ENCODE data around the gene HTT. TPM values are rescaled to one million over a fixed set of nuclear protein-coding genes. Genes with fewer than 3 reads are reported as not detected.

The HTT gene
- total RNA-seq, 6 experiments from 2014 or later, result 25.5 to 37.8 (median 30.3) TPM

DNA sequence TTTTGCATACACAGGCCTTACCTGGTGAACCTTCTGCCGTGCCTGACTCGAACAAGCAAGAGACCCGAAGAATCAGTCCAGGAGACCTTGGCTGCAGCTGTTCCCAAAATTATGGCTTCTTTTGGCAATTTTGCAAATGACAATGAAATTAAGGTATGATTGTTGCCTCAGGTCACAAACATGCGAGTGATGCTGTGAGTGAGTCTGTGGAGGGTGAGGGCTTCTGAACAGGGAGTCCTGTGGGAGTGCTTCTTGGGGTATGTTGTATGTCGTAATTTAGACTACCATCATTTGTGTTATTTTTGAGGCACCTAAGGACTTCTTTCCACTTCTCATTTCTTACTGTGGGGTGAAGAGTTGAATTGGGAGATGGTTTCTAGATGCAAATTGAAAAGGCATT lies 32.8 kb downstream of the HTT start:
- H3K4me3 ChIP-seq, result no peak overlapping the region
- no peak for TF ChIP-seq POLR2A (IDR thresholded peaks at IDR 0.05)
- TF ChIP-seq, protein P1, sequence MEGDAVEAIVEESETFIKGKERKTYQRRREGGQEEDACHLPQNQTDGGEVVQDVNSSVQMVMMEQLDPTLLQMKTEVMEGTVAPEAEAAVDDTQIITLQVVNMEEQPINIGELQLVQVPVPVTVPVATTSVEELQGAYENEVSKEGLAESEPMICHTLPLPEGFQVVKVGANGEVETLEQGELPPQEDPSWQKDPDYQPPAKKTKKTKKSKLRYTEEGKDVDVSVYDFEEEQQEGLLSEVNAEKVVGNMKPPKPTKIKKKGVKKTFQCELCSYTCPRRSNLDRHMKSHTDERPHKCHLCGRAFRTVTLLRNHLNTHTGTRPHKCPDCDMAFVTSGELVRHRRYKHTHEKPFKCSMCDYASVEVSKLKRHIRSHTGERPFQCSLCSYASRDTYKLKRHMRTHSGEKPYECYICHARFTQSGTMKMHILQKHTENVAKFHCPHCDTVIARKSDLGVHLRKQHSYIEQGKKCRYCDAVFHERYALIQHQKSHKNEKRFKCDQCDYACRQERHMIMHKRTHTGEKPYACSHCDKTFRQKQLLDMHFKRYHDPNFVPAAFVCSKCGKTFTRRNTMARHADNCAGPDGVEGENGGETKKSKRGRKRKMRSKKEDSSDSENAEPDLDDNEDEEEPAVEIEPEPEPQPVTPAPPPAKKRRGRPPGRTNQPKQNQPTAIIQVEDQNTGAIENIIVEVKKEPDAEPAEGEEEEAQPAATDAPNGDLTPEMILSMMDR (IDR thresholded peaks at IDR 0.05), result no peak
- no peaks in the 10 kb centered on the region for H3K27me3 ChIP-seq
- H3K27ac ChIP-seq, result no peak overlapping the region
- intact Hi-C loops (cut with DNase I), result no loop called here
- H3K4me1 ChIP-seq, result peaks cover 0 to 21% (median 3%) of the 10 kb centered on the region in 4 donors
- ATAC-seq (no peak), DNase-seq (no peak)
- peaks cover 0 to 36% (median 4%) of the 10 kb centered on the region in 4 donors for H3K36me3 ChIP-seq
- 83% methylated on average over 4 of the region's 5 CpGs for WGBS (ENCODE audit: insufficient coverage, low coverage, low lambda C conversion rate, missing lambda C conversion rate)
- no peaks in the 10 kb centered on the region for H3K9me3 ChIP-seq

DNA sequence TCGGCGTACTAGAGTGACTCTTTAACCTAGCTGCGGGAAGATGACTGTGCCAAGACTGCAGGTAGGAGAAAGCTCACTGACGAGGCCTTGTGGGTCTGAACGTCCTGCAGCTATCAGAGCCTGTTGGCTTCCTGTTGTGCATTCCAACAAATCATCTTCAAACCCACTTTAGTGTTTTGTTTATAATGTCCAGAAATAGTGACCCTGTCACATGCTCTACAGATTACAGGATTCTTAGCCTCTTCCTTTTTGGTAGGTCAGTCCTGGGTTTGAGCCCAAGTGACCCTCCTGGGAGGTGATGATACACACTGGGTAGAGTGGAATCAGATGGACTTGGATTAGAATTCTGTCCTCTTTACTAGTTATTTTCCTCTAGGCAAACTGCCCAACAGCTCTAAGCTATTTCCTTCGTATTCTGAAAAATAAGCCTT lies 33.2 kb downstream of the HTT start:
- 61% methylated on average over 5 of the region's 6 CpGs for WGBS (ENCODE audit: insufficient coverage, low coverage, low lambda C conversion rate, missing lambda C conversion rate)
- H3K36me3 ChIP-seq, result peaks cover 0 to 36% (median 5%) of the 10 kb centered on the region in 4 donors
- peak overlapping the region; percentile 12 to 20 (median 15) for H3K27ac ChIP-seq
- DNase-seq, result no peak
- H3K27me3 ChIP-seq, result no peaks in the 10 kb centered on the region
- no peak for TF ChIP-seq POLR2A (IDR thresholded peaks at IDR 0.05)
- TF ChIP-seq, protein P1 (IDR thresholded peaks at IDR 0.05), result no peak
- intact Hi-C loops (cut with DNase I), result no loop called here
- H3K9me3 ChIP-seq, result no peaks in the 10 kb centered on the region
- peaks cover 0 to 20% (median 3%) of the 10 kb centered on the region in 4 donors for H3K4me1 ChIP-seq
- peak in 3 of 4 donors; percentile 8 to 61 (median 12) for ATAC-seq
- no peak overlapping the region for H3K4me3 ChIP-seq

DNA sequence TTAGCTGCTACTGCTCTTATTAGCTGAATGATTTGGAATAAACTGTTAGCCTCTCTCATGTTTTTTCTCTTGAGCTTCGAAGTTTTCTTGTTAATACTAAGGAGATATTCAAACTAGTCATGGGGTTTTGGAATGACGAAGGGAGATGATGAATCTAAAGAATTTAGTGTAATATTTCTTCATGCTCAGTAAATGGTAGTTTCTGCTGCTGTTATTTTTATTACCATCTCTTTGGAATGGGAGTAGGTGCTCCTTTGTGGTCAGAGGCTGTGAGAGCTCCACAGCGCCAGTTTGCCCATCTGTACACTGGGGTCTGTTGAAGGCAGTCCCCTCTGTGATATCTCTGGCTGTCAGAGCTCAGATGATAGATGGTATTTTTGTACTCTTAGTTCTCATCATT lies 33.7 kb downstream of the HTT start:
- intact Hi-C loops (cut with DNase I), result no loop called here
- H3K9me3 ChIP-seq, result no peaks in the 10 kb centered on the region
- DNase-seq (no peak), ATAC-seq (no peak)
- peaks cover 0 to 39% (median 5%) of the 10 kb centered on the region in 4 donors for H3K36me3 ChIP-seq
- no peak overlapping the region for H3K4me3 ChIP-seq
- peaks cover 0 to 20% (median 3%) of the 10 kb centered on the region in 4 donors for H3K4me1 ChIP-seq
- H3K27ac ChIP-seq, result peak overlapping the region; percentile 12 to 20 (median 15)
- TF ChIP-seq, protein P1 (IDR thresholded peaks at IDR 0.05), result no peak
- no peak for TF ChIP-seq POLR2A (IDR thresholded peaks at IDR 0.05)
- no peaks in the 10 kb centered on the region for H3K27me3 ChIP-seq
- 66% methylated on average over 3 of the region's 3 CpGs for WGBS (ENCODE audit: insufficient coverage, low coverage, low lambda C conversion rate, missing lambda C conversion rate)

DNA sequence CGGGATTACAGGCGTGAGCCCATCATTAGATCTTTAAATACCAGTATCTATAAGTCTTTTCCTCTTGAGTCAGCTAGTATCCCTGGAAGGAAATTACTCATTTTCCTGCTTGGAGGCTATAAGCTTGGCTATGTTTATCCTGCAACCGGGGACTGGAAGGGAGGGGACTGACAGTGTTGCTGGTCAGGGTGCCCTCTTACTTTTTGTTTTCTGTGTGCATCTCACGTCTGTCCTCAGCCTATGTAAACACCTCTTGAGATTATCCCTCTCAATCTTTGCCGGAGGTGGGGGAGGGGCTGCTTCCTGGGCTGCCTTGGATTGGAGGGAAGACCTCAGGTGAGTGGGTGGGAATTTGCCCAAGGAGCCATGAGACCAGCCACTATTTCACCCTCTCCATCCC lies 37.0 kb downstream of the HTT start:
- intact Hi-C loops (cut with DNase I), result no loop called here
- Histone ChIP-seq H3K4me3 (no peak overlapping the region), H3K9me3 (no peaks in the 10 kb centered on the region), H3K27me3 (no peaks in the 10 kb centered on the region), H3K4me1 (peaks cover 0 to 7% (median 3%) of the 10 kb centered on the region in 4 donors), H3K27ac (peak overlapping the region; percentile 1 to 16 (median 5)), H3K36me3 (peaks cover 0 to 54% (median 16%) of the 10 kb centered on the region in 4 donors)
- 70% methylated on average over 5 of the region's 5 CpGs for WGBS (ENCODE audit: insufficient coverage, low coverage, low lambda C conversion rate, missing lambda C conversion rate)
- no peak for TF ChIP-seq POLR2A (IDR thresholded peaks at IDR 0.05)
- TF ChIP-seq, protein P1 (IDR thresholded peaks at IDR 0.05), result no peak
- peak; percentile 20 to 51 (median 32) for ATAC-seq
- DNase-seq, result no peak
